Body of pancreas (tissue), 4 donors: ENCODE measurements around the gene KLHL29. TPM values are rescaled to one million over a fixed set of nuclear protein-coding genes. Genes with fewer than 3 reads are reported as not detected.

Experiments
- ATAC-seq: fragments of 150-250 bp; one replicate; pipeline ENCODE4 v1.9.1; 2016
- DNase-seq, 4 donors: peaks; one replicate each; pipeline ENCODE4 v3.0.0-alpha.2; 2019
- H3K27ac ChIP-seq, 4 donors: fragments of 200-600 bp; sonication (generic); 1 replicate in 3 of 4; 2 replicates in 1 of 4; pipeline versions ENCODE4 v1.5.1 to v1.6.1; 2016 to 2019; ENCODE audit warnings: mild to moderate bottlenecking in 1 of 4, mixed read lengths in 1 of 4, moderate library complexity in 1 of 4
- H3K27me3 ChIP-seq, 2 donors: fragments of 200-600 bp; sonication (generic); one replicate each; pipeline ENCODE4 v1.6.0; 2016; ENCODE audit warnings: mild to moderate bottlenecking in 1 of 2
- H3K36me3 ChIP-seq, 2 donors: fragments of 200-600 bp; sonication (generic); replicated peaks in 1 of 2; 2 replicates each; pipeline ENCODE4 v1.5.1; 2016; ENCODE audit warnings: low read depth in 2 of 2; ENCODE audit not compliant: insufficient read depth in 1 of 2
- H3K4me1 ChIP-seq: fragments of 200-600 bp; sonication (generic); one replicate; pipeline ENCODE4 v1.6.0; 2016
- H3K4me3 ChIP-seq, 2 donors: fragments of 200-600 bp; sonication (generic); 1 replicate in 1 of 2; 2 replicates in 1 of 2; pipeline ENCODE4 v1.5.1; 2016 to 2019
- H3K9me3 ChIP-seq, 3 donors: fragments of 200-600 bp; sonication (generic); 1 replicate in 2 of 3; 2 replicates in 1 of 3; pipeline ENCODE4 v1.5.1; 2016
- POLR2A ChIP-seq, 3 donors: fragments of 450-650 bp; IDR thresholded peaks; one replicate each; pipeline ENCODE4 v1.6.1; 2016; ENCODE audit warnings: antibody characterized with exemption in 3 of 3, mild to moderate bottlenecking in 2 of 3
- WGBS, 2 donors: methylation state at CpG; one replicate each; pipeline ENCODE4 v1.1.5; 2017; 5-methylcytosine and 5-hydroxymethylcytosine counted together
- intact Hi-C: fragments of 100-400 bp; cut with DNase I; formaldehyde crosslinking; loops from one replicate; pipeline ENCODE4 v1.15.1; 2023
- total RNA-seq, 2 donors: library from RNA; depleted of rRNA; stranded (reverse); fragments of >200 nt; gene quantifications; one replicate each; pipeline ENCODE4 v1.1.0, GENCODE V29; 2016
- TF ChIP-seq, protein P1 (sequence below), 7 experiments: fragments of 450-650 bp in 4 of 7; fragments of 200-600 bp in 3 of 7; sonication (generic) in 3 of 7; IDR thresholded peaks; one replicate each; pipeline ENCODE4 v1.5.1; 2016 to 2019; ENCODE audit warnings: antibody characterized with exemption in 7 of 7

KLHL29 gene
- total RNA-seq, 2 donors from 2014 or later: 4.0 to 4.4 TPM

DNA sequence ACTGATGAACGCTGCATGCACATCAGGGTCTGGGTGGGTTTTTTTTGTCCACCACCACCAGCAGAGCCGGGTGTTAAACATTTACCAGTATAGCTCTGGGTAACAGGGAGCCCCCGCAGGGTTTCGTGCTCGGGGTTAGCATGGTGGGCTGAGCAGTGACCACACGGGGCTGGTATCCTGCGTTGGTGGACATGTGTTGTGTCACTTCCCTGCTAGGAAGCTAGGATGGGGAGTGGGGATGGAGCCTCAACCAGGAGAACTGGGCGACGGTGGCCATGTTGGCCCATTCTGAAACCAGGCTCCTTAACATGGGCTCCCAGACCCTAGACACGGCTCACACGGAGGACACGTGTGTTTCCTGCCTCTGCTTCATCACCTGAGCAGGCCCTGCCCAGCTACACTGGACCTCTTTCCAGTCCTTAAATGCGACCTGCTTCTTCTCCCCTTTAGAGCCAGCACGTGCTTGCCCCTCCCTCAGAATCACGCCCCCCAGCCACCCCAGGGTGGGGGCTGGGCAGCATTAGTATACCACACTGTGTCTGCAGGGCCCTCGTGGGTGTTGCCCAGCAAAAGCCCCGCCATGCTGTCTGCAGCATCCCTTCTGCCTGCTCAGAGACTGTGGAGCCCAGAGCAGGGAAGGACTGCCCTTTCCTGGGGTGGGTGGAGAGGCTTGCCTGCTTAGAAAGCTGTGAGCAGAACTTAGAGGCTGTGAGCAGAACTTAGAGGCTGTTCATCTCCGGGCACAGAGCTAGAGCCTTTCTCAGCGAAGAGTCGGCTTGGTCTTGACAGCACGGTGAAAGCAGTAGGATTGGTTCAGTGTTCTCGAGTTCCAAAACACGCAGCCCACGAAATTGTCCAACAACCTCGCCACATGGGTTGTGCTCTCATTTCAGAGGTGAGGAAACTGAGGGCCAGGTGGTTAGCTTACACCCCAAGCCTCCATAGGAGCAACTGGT, 142.1 kb downstream of the KLHL29 start:
- TF ChIP-seq POLR2A (IDR thresholded peaks at IDR 0.05): no peak
- TF ChIP-seq, protein P1, sequence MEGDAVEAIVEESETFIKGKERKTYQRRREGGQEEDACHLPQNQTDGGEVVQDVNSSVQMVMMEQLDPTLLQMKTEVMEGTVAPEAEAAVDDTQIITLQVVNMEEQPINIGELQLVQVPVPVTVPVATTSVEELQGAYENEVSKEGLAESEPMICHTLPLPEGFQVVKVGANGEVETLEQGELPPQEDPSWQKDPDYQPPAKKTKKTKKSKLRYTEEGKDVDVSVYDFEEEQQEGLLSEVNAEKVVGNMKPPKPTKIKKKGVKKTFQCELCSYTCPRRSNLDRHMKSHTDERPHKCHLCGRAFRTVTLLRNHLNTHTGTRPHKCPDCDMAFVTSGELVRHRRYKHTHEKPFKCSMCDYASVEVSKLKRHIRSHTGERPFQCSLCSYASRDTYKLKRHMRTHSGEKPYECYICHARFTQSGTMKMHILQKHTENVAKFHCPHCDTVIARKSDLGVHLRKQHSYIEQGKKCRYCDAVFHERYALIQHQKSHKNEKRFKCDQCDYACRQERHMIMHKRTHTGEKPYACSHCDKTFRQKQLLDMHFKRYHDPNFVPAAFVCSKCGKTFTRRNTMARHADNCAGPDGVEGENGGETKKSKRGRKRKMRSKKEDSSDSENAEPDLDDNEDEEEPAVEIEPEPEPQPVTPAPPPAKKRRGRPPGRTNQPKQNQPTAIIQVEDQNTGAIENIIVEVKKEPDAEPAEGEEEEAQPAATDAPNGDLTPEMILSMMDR (IDR thresholded peaks at IDR 0.05): no peak
- Histone ChIP-seq H3K27ac (no peak overlapping the region), H3K27me3 (no peaks in the 10 kb centered on the region), H3K36me3 (no peaks in the 10 kb centered on the region), H3K9me3 (no peaks in the 10 kb centered on the region), H3K4me1 (peaks cover 32% of the 10 kb centered on the region), H3K4me3 (no peak overlapping the region)
- WGBS, 2 donors: 75 to 78% methylated on average over 19 to 25 of the region's 25 CpGs
- ATAC-seq (no peak), DNase-seq (no peak)
- intact Hi-C loops: no loop called here

DNA sequence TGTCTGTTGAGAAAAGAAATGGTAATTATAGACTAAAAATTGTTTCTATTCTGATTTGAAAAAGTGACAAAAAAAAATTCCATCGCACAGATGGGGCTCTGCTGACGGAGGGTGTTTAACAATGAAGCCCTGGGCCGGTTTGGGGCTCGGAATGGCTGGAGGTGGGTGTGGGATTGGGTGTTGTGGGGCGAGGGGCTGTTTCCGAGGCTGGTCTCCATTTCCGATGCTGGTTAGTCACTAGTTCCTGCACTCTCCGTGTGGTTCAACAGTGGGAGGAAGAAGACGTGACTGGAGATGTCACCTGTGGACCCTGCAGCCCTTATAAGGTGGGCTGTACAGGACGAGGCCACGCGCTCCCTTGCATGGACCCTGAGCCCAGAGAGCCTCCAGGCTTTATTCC, 143.2 kb downstream of the KLHL29 start:
- Histone ChIP-seq H3K27me3 (no peaks in the 10 kb centered on the region), H3K9me3 (no peaks in the 10 kb centered on the region), H3K4me3 (no peak overlapping the region), H3K4me1 (peaks cover 21% of the 10 kb centered on the region), H3K36me3 (no peaks in the 10 kb centered on the region), H3K27ac (no peak overlapping the region)
- DNase-seq (no peak), ATAC-seq (no peak)
- intact Hi-C loops: no loop called here
- 77 to 82% methylated on average over 12 of the region's 12 CpGs for WGBS, 2 donors
- TF ChIP-seq POLR2A (IDR thresholded peaks at IDR 0.05): no peak

DNA sequence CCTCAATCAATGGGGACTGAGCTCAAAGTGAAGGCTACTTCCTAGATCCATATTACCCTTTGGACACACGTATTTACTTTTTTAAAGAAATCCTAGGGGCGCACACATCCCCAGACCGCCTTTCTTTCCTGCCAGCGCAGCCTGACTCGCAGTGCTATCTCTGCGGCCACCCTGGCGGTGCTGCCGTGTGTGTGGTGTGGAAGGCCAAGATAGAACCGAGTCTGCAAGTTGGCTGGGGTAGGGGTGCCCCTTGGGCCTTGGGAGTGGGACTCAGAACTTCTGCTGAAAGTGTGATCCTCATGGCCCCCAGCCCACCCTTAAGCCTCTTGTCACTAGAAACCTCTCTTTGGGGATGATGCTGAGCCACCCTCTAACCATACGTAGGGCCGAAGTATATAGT, 143.7 kb downstream of the KLHL29 start:
- no peak for DNase-seq
- no peak overlapping the region for H3K27ac ChIP-seq

DNA sequence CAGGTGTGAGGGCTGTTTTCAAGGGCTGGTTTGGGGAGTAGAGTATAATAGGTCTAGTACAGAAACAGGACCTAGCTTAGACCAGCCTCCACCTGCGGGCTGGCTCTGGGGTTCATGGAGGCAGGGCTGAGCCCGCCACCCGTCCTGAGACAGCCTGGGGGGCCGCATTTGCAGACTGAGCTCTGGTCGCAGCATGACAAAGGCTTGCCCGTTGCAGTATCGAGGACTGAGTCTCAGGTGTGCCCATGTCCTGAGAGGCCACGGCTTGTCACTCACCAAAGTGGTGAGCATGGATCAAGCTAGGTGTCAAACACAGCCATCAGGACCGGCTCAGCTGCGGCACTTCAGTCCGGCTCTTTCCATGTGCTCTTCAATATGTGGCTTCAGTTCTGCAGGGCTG, 144.7 kb downstream of the KLHL29 start:
- H3K4me1 ChIP-seq: peaks cover 8% of the 10 kb centered on the region

More for the DNA sequence above, 143.7 kb downstream of the KLHL29 start:
- H3K27me3 ChIP-seq: no peaks in the 10 kb centered on the region
- no peak for ATAC-seq
- no peak overlapping the region for H3K4me3 ChIP-seq
- intact Hi-C loops: no loop called here
- H3K4me1 ChIP-seq: peaks cover 16% of the 10 kb centered on the region
- WGBS, 2 donors: 84 to 90% methylated on average over 11 of the region's 11 CpGs
- no peaks in the 10 kb centered on the region for H3K9me3 ChIP-seq
- TF ChIP-seq, protein P1 (IDR thresholded peaks at IDR 0.05): no peak
- TF ChIP-seq POLR2A (IDR thresholded peaks at IDR 0.05): no peak
- H3K36me3 ChIP-seq: no peaks in the 10 kb centered on the region

DNA sequence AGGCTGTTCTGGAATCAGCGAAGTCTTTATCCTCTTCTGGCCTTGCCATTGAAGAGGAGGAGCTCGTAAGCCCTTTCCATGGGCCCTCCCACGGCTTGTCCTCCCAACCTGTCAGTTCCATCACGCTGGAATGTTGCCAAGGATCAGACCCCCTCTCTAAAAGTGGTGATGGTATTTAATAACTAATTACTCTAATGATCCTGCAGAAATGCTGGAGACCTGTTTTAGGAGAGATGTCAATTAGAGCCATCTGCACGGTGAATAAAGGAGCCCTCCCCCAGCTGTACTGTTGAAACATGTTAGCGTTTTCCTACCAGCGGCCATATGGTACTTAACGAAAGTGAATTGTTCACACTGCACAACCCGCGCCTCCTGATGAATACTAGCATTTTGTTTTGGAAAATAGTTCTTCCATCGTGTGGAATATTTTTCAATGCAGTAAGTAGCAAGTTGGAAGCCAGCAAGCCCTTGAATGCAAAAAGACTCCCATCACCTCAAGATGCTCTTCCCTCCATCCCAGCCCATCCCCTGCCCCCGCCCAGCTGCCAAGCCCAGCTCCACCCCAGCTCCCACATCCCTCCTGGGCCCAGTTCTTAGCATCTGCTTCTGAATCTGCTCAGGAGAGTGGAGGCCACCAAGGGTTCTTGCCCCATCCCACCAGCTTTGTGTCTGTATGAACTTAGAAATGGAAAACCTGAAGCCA, 145.4 kb downstream of the KLHL29 start:
- Histone ChIP-seq H3K27ac (no peak overlapping the region), H3K9me3 (no peaks in the 10 kb centered on the region), H3K4me1 (peaks cover 1% of the 10 kb centered on the region), H3K4me3 (no peak overlapping the region), H3K27me3 (no peaks in the 10 kb centered on the region), H3K36me3 (no peaks in the 10 kb centered on the region)
- 78 to 89% methylated on average over 8 to 12 of the region's 12 CpGs for WGBS, 2 donors
- intact Hi-C loops: no loop called here
- ATAC-seq: no peak
- DNase-seq: no peak
- TF ChIP-seq, protein P1 (IDR thresholded peaks at IDR 0.05): no peak
- no peak for TF ChIP-seq POLR2A (IDR thresholded peaks at IDR 0.05)

More for the DNA sequence above, 144.7 kb downstream of the KLHL29 start:
- intact Hi-C loops: no loop called here
- Histone ChIP-seq H3K36me3 (no peaks in the 10 kb centered on the region), H3K27ac (no peak overlapping the region), H3K27me3 (no peaks in the 10 kb centered on the region), H3K4me3 (no peak overlapping the region), H3K9me3 (no peaks in the 10 kb centered on the region)
- DNase-seq: no peak
- 60 to 88% methylated on average over 4 to 11 of the region's 11 CpGs for WGBS, 2 donors
- no peak for ATAC-seq
- TF ChIP-seq POLR2A (IDR thresholded peaks at IDR 0.05): no peak
- TF ChIP-seq, protein P1 (IDR thresholded peaks at IDR 0.05): no peak
